Endodermal cell (in vitro differentiated cells): ENCODE measurements around the gene PGS1. TPM values are rescaled to one million over a fixed set of nuclear protein-coding genes. Genes with fewer than 3 reads are reported as not detected.

ENCODE experiments used
- DNase-seq: peaks from one replicate; pipeline ENCODE4 v3.0.0-alpha.2; 2017
- H3K27ac ChIP-seq: 2 replicates; pipeline ENCODE4 v1.5.1; 2013; ENCODE audit warnings: mild to moderate bottlenecking, low read depth, low read length, moderate library complexity
- H3K27me3 ChIP-seq: 2 replicates; pipeline ENCODE4 v1.6.1; 2013; ENCODE audit warnings: mild to moderate bottlenecking, low read length, moderate library complexity; ENCODE audit not compliant: insufficient read depth, control insufficient read depth, poor library complexity, severe bottlenecking
- H3K36me3 ChIP-seq: 2 replicates; pipeline ENCODE4 v1.7.0; 2013; ENCODE audit warnings: mild to moderate bottlenecking, low read length, moderate library complexity; ENCODE audit not compliant: control insufficient read depth, insufficient read depth
- H3K4me1 ChIP-seq: one replicate; pipeline ENCODE4 v1.7.0; 2013; ENCODE audit warnings: low read length; ENCODE audit not compliant: control insufficient read depth, insufficient read depth
- H3K4me3 ChIP-seq: 2 replicates; pipeline ENCODE4 v1.5.1; 2013; ENCODE audit warnings: mild to moderate bottlenecking, low read length, moderate library complexity
- H3K9ac ChIP-seq: 2 replicates; pipeline ENCODE4 v1.6.1; 2013; ENCODE audit warnings: mild to moderate bottlenecking, low read length, moderate library complexity; ENCODE audit not compliant: poor library complexity, severe bottlenecking; ENCODE audit errors: extremely low read depth
- H3K9me3 ChIP-seq: 2 replicates; pipeline ENCODE4 v1.6.1; 2013; ENCODE audit warnings: mild to moderate bottlenecking, low read length, moderate library complexity; ENCODE audit not compliant: control insufficient read depth
- H3K27ac Mint-ChIP-seq: 2 replicates; pipeline ENCODE4 v1.8.0; 2020; ENCODE audit warnings: mixed read lengths
- H3K27me3 Mint-ChIP-seq: 2 replicates; pipeline ENCODE4 v1.8.0; 2021; ENCODE audit warnings: mild to moderate bottlenecking, mixed read lengths; ENCODE audit not compliant: insufficient read depth
- H3K36me3 Mint-ChIP-seq: 2 replicates; pipeline ENCODE4 v1.8.0; 2020; ENCODE audit warnings: low read depth, mixed read lengths
- H3K4me1 Mint-ChIP-seq: 2 replicates; pipeline ENCODE4 v1.8.0; 2020; ENCODE audit warnings: mixed read lengths
- H3K4me3 Mint-ChIP-seq: 2 replicates; pipeline ENCODE4 v1.8.0; 2020; ENCODE audit warnings: mild to moderate bottlenecking, moderate library complexity, mixed read lengths
- H3K9me3 Mint-ChIP-seq: 2 replicates; pipeline ENCODE4 v1.8.0; 2020; ENCODE audit warnings: mild to moderate bottlenecking, mixed read lengths
- CTCF ChIP-seq: fragments of 200-600 bp; sonication (generic); conservative IDR thresholded peaks from 2 replicates; pipeline ENCODE4 v1.5.0; 2021; ENCODE audit warnings: antibody characterized with exemption, mild to moderate bottlenecking
- WGBS, 2 experiments: methylation state at CpG; one replicate each; pipeline versions ENCODE4 v1.1.5 to v1.1.7; 2013; ENCODE audit warnings: missing lambda C conversion rate in 2 of 2, mixed read lengths in 1 of 2; ENCODE audit not compliant: insufficient coverage in 1 of 2, insufficient read length in 1 of 2; 5-methylcytosine and 5-hydroxymethylcytosine counted together
- total RNA-seq, 2 donors: library from RNA; stranded (reverse); fragmentation: NEBNext Ultra II Directional in 1 of 2; extraction: Animal tissue kit (Norgen Biotek cat#: 25700) in 1 of 2; gene quantifications; 2 replicates in 1 of 2; 3 replicates in 1 of 2; pipeline ENCODE4 v1.2.1, GENCODE V29; 2021

Gene PGS1
- total RNA-seq, 2 donors from 2014 or later = 57.1 to 58.2 TPM

DNA sequence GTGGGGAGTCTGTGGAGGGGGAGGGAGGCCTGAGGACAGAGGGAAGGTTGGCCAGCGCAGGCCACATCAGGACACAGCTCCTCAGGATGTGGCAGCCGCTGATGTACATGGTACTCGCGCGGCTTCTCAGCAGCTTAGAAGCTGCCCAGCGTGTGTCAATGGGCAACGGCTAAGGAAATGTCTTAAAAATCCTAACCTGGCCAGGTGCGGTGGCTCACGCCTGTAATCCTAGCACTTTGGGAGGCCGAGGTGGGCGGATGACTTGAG is 53.2 kb downstream of the PGS1 start:
- TF ChIP-seq CTCF = no peak
- no peak overlapping the region for H3K4me3 ChIP-seq
- H3K4me1 ChIP-seq = no peaks in the 10 kb centered on the region
- H3K27me3 Mint-ChIP-seq = no peaks in the 10 kb centered on the region
- H3K27ac ChIP-seq = no peak overlapping the region
- no peak for DNase-seq
- no peaks in the 10 kb centered on the region for H3K9me3 Mint-ChIP-seq
- no peak overlapping the region for H3K27ac Mint-ChIP-seq
- no peak overlapping the region for H3K9ac ChIP-seq
- no peaks in the 10 kb centered on the region for H3K9me3 ChIP-seq
- 92 to 100% methylated on average over 4 to 11 of the region's 11 CpGs for WGBS, 2 experiments
- no peaks in the 10 kb centered on the region for H3K27me3 ChIP-seq
- H3K36me3 ChIP-seq = peaks cover 8% of the 10 kb centered on the region
- H3K4me3 Mint-ChIP-seq = no peak overlapping the region
- peaks cover 7% of the 10 kb centered on the region for H3K4me1 Mint-ChIP-seq
- H3K36me3 Mint-ChIP-seq = peaks cover 24% of the 10 kb centered on the region

- no peak for DNase-seq
- no peaks in the 10 kb centered on the region for H3K27me3 Mint-ChIP-seq
- peaks cover 7% of the 10 kb centered on the region for H3K4me1 Mint-ChIP-seq
Observed at GRCh38 chr17:78432226-78433012, 54.0 kb downstream of the PGS1 start.

DNA sequence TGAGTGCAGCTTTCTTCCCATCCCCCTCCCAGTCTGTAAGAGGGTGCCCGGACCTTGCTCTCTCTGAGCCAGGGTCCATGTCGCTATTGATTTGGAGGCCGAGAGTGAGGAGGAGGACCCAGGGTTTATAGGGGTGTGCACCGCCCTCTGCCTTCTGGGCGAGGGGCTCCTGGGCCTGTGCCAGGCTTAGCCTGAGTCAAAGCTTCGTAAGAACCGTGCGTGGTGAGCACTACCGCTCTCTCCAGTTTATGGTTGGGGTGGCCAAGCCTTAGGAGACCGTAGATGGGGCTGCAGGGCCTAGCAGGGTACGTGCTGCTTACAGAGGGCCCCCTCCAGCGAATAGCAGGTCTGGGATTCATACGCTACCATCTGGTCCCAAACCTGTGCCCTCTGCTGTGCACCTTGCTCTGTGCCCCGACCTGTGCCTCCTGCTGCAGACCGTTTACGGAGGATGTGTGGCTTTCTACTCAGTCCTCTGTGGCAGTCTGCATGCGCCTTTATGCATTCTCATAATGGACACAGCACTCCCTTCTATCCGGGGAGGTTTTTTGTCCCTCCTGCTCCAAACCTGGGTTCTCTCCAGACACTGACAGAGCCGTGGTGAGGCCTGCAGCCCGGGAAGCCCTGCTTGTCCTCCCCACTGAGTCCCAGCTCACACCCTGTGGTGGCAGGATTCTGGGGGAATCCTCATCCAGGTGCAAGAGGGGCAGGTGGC is 54.7 kb downstream of the PGS1 start:
- no peaks in the 10 kb centered on the region for H3K9me3 ChIP-seq
- TF ChIP-seq CTCF = no peak
- Mint-ChIP-seq H3K27me3 (no peaks in the 10 kb centered on the region), H3K36me3 (peaks cover 16% of the 10 kb centered on the region), H3K4me1 (peaks cover 7% of the 10 kb centered on the region), H3K4me3 (no peak overlapping the region), H3K9me3 (peaks cover 3% of the 10 kb centered on the region), H3K27ac (no peak overlapping the region)
- H3K9ac ChIP-seq = no peak overlapping the region
- no peaks in the 10 kb centered on the region for H3K27me3 ChIP-seq
- WGBS, 2 experiments = 85% methylated on average over 18 to 20 of the region's 20 CpGs
- no peak overlapping the region for H3K4me3 ChIP-seq
- no peak for DNase-seq
- H3K4me1 ChIP-seq = no peaks in the 10 kb centered on the region
- H3K27ac ChIP-seq = no peak overlapping the region
- no peaks in the 10 kb centered on the region for H3K36me3 ChIP-seq

More at GRCh38 chr17:78432226-78433012, 54.0 kb downstream of the PGS1 start:
- no peak overlapping the region for H3K27ac ChIP-seq
- Mint-ChIP-seq H3K27ac (no peak overlapping the region), H3K4me3 (no peak overlapping the region), H3K9me3 (no peaks in the 10 kb centered on the region), H3K36me3 (peaks cover 17% of the 10 kb centered on the region)
- peaks cover 1% of the 10 kb centered on the region for H3K36me3 ChIP-seq
- WGBS, 2 experiments = 90 to 94% methylated on average over 14 to 20 of the region's 21 CpGs
- no peak overlapping the region for H3K9ac ChIP-seq
- no peak overlapping the region for H3K4me3 ChIP-seq
- no peaks in the 10 kb centered on the region for H3K27me3 ChIP-seq
- no peaks in the 10 kb centered on the region for H3K9me3 ChIP-seq
- TF ChIP-seq CTCF = no peak
- no peaks in the 10 kb centered on the region for H3K4me1 ChIP-seq
